ENCODE data around the gene AK4.
"Not testable (repeated sequence)": the region's sequence is repeated elsewhere in the genome, so short reads cannot be mapped to it uniquely, and the experiment has no call there.

The AK4 gene

DNA sequence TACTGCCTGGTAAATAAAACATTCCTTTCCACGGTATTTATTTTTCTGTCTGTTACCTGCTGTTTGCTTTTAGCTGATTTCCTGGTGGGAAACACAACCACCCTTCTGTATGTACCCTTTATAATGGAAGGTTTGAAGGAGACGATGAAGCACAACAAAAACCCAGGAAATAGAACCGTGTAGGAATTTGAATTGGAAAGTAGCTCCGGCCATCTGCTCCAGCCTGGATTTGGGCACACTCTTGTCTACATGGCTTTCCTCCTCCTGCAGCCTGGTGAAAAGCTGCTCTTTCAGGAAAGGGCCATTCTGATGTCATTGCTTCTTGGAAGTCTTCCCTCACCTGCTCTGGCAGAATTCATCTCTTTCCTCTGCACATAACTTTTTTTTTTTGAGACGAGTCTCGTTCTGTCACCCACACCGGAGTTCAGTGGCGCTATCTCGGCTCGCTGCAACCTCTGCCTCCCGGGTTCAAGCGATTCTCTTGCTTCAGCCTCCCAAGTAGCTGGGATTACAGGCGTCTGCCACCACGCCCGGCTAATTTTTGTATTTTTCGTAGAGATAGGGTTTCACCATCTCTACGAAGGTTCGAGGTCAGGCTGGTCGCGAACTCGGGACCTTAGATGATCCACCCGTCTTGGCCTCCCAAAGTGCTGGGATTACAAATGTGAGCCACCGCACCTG is 2.7 kb downstream of the AK4 start:
- DNase-seq (ENCODE audit: low read depth) = no peak

- DNase-seq (ENCODE audit: low read depth) = no peak
Measured at GRCh38 chr1:65151641-65152040, 3.6 kb downstream of the AK4 start.

DNA sequence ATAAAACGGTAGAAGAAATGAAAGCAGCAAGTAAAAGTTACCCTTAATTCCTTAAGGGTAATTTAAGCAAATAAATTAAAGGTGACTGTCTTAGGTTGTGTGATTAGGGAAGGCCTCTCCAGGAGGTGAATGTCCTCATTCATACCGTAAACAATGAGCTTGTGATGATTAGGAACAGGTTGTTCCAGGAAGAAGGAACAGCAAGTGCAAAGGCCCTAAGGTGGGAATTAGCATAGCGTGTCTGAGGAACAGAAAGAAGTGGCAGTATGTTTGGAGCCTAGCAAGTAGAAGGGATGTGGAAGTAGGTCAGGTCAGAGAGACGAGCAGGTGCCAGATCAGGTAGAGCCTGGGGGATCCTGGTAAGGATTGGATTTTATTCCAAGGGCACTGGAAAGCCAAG is 5.6 kb downstream of the AK4 start:
- DNase-seq (ENCODE audit: low read depth) = no peak

DNA sequence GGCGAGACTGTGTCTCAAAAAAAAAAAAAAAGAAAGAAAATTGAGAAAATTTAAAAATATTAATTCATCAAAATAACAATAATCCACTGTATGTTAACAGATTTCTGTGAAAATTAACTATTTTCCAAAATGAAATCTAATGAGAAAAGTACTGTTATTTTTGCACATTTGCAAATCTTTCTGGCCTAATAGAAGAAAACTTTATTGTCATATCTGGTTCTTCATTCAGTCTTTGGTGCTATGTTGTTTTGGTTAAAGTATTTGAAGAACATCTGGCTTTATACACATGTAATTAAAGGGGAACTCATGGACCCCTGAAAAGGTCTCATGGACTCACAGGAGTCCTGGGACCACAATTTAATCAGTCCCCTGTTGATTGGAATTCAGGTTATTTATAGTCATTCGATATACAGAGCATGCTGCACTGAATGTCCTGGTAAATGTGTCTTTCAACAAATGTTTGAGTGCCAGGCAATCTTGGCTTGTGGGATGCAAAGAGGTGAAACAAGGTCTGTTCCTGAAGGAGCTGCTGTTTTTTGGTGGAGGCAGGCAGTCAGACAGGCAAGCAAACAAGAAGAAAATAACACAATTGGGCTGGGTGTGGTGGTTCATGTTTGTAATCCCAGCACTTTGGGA is 9.0 kb downstream of the AK4 start:
- DNase-seq (ENCODE audit: low read depth) = no peak

DNA sequence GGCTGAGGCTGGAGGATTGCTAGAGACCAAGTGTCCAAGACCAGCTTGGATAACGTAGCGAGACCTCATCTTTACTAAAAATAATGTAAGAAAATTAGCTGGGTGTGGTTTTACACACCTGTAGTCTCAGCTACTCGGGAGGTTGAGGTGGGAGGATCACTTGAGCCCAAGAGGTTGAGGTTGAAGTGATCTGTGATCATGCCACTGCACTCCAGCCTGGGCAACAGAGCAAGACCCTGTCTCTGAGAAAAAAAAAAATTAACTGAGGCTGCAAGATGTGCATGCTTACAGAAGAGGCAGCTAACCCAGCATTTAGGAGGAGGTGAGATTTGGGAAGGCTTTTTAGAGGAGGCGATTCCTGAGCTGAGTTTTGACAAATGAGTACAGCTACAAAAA is 9.5 kb downstream of the AK4 start:
- DNase-seq (ENCODE audit: low read depth) = no peak

GRCh38 chr1:65159291-65159688 is 11.3 kb downstream of the AK4 start:
- DNase-seq (ENCODE audit: low read depth) = not testable (repeated sequence)

GRCh38 chr1:65159801-65160523 is 12.0 kb downstream of the AK4 start:
- no peak for DNase-seq (ENCODE audit: low read depth)

DNA sequence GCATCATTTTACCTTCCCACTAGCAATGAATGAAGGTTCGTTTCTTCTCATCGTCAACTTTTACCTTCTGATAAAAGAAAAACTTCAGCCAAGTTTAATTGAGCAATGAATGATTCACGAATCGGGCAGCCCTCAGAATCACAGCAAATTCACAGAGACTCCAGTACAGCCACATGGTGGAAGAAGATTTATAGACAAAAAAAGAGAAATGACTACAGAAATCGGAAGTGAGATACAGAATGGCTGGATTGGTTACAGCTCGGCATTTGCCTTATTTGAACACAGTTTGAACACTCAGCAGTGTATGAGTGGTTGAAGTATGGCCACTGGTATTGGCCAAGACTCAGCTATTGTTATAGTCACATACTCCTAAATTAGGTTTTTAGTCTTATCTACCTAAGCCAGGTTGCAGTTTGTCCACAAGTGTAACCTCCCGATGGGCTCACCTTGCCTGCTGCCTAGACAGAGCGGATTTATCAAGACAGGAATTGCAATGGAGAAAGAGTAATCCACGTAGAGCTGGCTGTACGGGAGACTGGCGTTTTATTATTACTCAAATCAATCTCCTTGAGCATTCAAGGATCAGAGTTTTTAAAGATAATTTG is 15.3 kb downstream of the AK4 start:
- no peak for DNase-seq (ENCODE audit: low read depth)

DNA sequence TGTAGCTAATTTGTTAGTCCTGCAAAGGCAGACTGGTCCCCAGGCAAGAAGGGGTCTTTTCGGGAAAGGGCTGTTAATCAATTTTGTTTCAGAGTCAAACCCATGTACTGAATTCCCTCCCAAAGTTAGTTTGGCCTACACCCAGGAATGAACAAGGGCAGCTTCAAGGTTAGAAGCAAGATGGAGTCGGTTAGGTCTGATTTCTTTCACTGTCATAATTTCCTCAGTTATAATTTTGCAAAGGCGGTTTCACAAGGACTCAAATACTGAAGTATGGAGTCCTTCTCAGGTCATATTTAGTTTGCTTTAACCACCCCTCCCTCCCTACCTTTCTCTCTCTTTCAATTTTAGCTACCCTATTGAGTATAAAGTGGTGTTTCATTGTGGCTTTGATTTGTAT is 16.1 kb downstream of the AK4 start:
- not testable (repeated sequence) for DNase-seq (ENCODE audit: low read depth)

DNA sequence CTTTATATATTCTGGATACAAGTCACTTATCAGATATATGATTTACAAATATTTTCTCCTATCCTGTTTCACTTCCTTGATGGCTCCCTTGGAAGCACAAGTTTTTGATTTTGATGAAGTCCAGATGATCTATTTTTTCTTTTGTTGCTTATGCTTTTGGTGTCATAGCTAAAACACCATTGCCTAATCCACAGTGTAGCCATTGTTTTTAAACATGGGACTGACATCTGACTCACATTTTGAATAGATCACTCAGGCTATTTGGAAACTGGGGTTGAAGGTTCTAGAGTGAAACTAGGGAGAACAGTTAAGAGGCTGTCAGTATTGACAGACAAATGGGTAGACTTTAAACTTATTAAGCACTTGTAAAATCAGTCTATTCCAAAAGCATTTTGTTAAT is 16.6 kb downstream of the AK4 start:
- no peak for DNase-seq (ENCODE audit: low read depth)

GRCh38 chr1:65165269-65165993 is 17.4 kb downstream of the AK4 start:
- no peak for DNase-seq (ENCODE audit: low read depth)

DNA sequence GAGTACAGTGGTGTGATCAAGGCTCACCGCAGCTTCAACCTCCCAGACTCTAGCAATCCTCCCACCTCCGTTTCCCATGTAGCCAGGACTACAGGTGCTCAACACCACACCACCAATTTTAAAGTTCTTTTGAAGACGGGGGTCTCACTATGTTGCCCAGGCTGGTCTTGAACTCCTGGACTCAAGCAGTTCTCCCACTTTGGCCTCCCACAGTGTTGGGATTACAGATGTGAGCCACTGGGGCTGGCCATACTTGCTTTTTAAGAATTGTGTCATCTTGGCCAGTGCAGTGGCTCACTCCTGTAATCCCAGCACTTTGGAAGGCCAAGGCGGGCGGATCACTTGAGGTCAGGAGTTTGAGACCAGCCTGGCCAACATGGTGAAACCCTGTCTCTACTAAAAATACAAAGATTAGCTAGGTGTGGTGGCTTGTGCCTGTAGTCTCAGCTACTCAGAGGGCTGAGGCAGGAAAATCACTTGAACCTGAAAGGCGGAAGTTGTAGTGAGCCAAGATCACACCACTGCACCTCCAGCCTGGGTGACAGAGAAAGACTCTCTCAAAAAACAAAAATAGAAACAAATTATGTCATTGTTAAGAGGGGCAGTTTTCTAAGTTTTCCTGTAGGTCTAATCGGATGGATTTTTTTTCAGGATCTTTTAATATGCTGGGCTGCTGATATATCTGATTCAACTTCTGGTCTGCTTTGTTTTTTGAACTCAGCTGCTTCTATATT is 18.7 kb downstream of the AK4 start:
- no peak for DNase-seq (ENCODE audit: low read depth)

GRCh38 chr1:65167586-65168242 is 19.7 kb downstream of the AK4 start:
- no peak for DNase-seq (ENCODE audit: low read depth)

DNA sequence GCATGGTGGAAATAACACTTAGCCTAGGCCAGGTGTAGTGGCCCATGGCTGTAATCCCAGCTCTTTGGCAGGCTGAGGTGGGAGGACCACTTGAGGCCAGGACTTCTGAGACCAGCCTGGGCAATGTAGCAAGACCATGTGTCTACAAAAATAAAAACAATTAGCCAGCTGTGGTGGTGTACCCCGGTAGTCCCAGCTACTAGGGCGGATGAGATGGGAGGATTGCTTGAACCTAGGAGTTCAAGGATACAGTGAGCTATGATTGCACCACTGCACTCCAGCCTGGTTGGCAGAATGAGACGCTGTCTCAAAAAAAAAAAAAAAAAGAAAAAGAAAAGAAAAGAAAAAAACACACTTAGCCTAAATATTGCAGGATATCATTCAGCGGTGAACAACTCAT is 20.9 kb downstream of the AK4 start:
- DNase-seq (ENCODE audit: low read depth) = no peak

DNA sequence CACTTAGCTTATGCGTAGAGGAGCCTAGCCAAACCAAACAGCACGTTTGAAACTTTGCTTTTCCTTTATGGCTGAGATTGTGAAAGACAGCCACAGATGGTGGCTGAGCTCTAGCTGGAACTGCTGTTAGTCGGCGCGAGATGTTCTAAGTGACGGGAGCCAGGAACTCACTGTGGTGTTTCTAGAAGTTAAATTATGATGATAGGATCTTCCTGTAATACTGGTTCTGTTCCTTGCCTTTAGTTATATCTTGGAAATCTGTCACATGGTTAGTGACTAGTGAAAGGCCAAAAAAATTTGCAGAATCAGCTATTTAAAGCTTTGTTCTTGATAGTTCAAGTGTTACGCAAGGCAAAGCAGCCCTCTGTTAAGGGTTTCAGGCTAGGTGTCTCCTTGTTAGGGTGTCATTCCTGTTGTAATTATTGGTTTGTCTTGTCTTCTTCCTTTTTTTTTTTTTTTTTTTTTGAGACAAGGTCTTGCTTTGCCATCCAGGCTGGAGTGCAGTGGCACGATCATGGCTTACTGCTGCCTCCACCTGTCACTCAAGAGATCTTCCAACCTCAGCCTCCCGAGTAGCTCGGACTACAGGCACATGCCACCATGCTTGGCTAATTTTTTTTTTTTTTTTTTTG is 22.6 kb downstream of the AK4 start:
- DNase-seq (ENCODE audit: low read depth) = no peak

- no peak for DNase-seq (ENCODE audit: low read depth)
Measured at GRCh38 chr1:65172936-65173690, 25.1 kb downstream of the AK4 start.

GRCh38 chr1:65174585-65174984 is 26.6 kb downstream of the AK4 start:
- DNase-seq (ENCODE audit: low read depth) = no peak

GRCh38 chr1:65175171-65176055 is 27.4 kb downstream of the AK4 start:
- no peak for DNase-seq (ENCODE audit: low read depth)

- DNase-seq (ENCODE audit: low read depth) = no peak
Measured at GRCh38 chr1:65176056-65176450, 28.1 kb downstream of the AK4 start.

Data from activated T-helper 9 cell treated with anti-CD3 and anti-CD28 coated beads, Interleukin-2, amount 50 U/mL, for 16 hours (primary cell).